Gastrocnemius medialis (tissue), 4 donors: Measurements from ENCODE around the gene SRR.

Source experiments
- CTCF ChIP-seq, 5 experiments: fragments of 450-650 bp in 3 of 5; fragments of 200-600 bp in 2 of 5; sonication (generic) in 2 of 5; IDR thresholded peaks in 4 of 5; conservative IDR thresholded peaks in 1 of 5; 1 replicate in 4 of 5; 2 replicates in 1 of 5; pipeline ENCODE4 v1.5.1; 2016 to 2019; ENCODE audit warnings: antibody characterized with exemption in 5 of 5, mild to moderate bottlenecking in 3 of 5, moderate library complexity in 3 of 5
- POLR2A ChIP-seq, 2 donors: fragments of 450-650 bp; IDR thresholded peaks; one replicate each; pipeline ENCODE4 v1.6.1; 2017; ENCODE audit warnings: antibody characterized with exemption in 2 of 2, mild to moderate bottlenecking in 2 of 2, moderate library complexity in 2 of 2

- TF ChIP-seq POLR2A (IDR thresholded peaks at IDR 0.05) (no peak), CTCF (IDR thresholded peaks at IDR 0.05 in 4 of 5, conservative IDR thresholded peaks at IDR 0.05 in 1 of 5) (no peak)
Measured at GRCh38 chr17:2335726-2336214, 32.0 kb downstream of the SRR start.
